Epithelial cell of umbilical artery (primary cell): ENCODE results near the gene TMEM176B. TPM values are rescaled to one million over a fixed set of nuclear protein-coding genes. Genes with fewer than 3 reads are reported as not detected.

Experiments
- total RNA-seq: library from RNA; depleted of rRNA; stranded (reverse); fragments of >200 nt; gene quantifications from 2 replicates; pipeline ENCODE4 v1.2.3, GENCODE V29; 2014

Gene TMEM176B
- not detected in 2 replicates for total RNA-seq

DNA sequence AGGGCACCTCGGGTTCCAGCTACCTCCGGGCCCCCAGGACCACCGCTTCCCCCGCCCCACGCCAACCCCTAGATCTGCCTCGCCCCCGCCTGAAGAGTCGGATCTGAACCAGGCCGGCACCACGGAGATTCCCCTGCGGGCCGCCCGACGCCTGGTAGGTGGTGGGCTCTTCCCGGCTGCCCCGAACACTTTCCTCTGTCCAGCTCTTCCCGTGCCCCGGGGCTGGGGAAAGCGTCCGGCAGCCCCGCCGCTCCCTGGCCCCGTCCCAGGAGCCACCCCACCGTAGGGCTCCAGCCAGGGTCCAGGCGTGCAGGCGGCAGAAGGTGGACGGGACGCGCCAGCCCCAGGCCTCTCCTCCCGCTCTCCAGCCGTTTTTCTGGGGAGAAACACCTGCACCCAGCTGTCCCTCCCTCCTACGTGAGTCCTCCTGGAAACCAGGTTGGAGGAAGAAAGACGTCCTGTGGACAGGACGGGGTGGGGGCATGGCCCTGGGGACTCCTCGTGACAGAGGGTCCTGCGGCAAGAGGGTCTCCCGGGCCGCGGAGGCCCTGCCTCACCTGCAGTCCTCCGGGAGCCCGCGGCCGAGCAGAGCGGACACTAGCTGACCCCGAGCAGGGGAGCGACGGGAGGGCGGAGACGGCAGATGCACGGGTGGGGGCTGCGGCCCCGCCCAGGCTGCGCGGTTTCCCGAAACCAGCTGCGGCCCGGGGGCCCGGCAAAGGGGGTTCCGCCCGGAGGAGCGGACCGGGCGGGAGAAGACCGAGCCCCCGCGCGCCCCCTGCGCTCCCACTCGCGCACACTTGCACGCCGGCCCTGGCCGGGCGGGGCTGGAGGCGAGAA lies at the start of gene TMEM176B:
Gene TMEM176B (minus strand): TSS at position 624 of the 840 bp plus-strand sequence. CDS start 3,795 bp downstream, outside the sequence.

DNA sequence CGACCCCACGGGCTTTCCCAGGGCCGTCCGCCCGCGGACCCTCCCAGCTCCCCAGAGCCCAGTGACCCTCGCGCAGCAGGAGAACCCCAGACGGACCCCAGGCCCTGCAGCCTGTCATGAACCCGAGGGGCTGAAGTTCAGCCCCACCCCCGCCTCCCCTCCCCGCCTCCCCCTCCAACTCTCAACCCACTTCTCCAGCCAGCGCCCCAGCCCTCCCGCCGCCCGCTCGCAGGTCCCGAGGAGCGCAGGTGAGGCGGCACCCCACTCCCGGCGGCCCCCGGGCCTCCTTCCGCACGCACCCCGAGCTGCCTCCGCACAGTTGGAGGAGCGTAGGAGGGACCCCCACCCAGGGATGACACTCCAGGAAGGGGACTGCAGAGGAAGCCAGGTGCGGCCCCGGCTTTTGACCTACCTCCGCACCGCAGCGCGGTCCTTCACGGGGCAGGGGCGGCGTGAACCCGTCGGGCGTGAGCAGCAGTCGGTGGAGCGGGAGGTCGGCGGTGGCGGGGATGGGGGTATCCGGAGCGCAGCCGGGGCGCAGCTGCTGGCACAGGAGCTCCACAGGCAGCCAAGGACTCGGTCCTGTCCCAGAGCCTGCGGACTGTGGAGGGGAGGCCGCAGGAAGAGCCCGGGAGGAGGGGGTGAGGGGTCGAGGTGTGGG lies 547 bp upstream of the TMEM176B start, which contains the start of gene TMEM176A:
Gene TMEM176A (plus strand): TSS at position 189 of the 661 bp plus-strand sequence. CDS start 782 bp downstream, outside the sequence.

Other genes starting within 250 kb of the TMEM176B start
- gene GIMAP4, start 233.0 kb downstream of the TMEM176B start, total RNA-seq: 332 and 504 TPM in 2 replicates
- gene GIMAP6, start 168.0 kb downstream of the TMEM176B start, total RNA-seq: 115 and 116 TPM in 2 replicates
- gene GIMAP2, start 114.7 kb downstream of the TMEM176B start, total RNA-seq: 44.5 and 93.8 TPM in 2 replicates
- gene GIMAP1, start 83.8 kb downstream of the TMEM176B start, total RNA-seq: 14.9 and 20.5 TPM in 2 replicates
- 4.2 and 8.1 TPM in 2 replicates for gene GIMAP5, start 62.9 kb downstream of the TMEM176B start, total RNA-seq
- gene TMEM176A, start 405 bp upstream of the TMEM176B start, total RNA-seq: not detected in 2 replicates
- gene AOC1, start 52.2 kb upstream of the TMEM176B start, total RNA-seq: not detected in 2 replicates
- under 0.01 and 0.15 TPM in 2 replicates for gene KCNH2, start 178.0 kb upstream of the TMEM176B start, total RNA-seq
- 13.3 and 26.4 TPM in 2 replicates for gene NOS3, start 190.7 kb upstream of the TMEM176B start, total RNA-seq
- gene ATG9B, start 224.1 kb upstream of the TMEM176B start, total RNA-seq: not detected in 2 replicates
- 21.8 and 30.4 TPM in 2 replicates for gene ABCB8, start 228.1 kb upstream of the TMEM176B start, total RNA-seq
- gene ASIC3, start 248.2 kb upstream of the TMEM176B start, total RNA-seq: not detected in 2 replicates